Parathyroid adenoma (tissue), 2 donors: ENCODE results near the gene RAPGEF2.
"Not testable (repeated sequence)": the region's sequence is repeated elsewhere in the genome, so short reads cannot be mapped to it uniquely, and the experiment has no call there.

Experiments used
- H2AFZ ChIP-seq: fragments of 300-600 bp; sonication (generic); one replicate; pipeline ENCODE4 v1.7.0; 2017; ENCODE audit warnings: antibody characterized with exemption, mild to moderate bottlenecking
- H3K27ac ChIP-seq: fragments of 300-600 bp; sonication (generic); one replicate; pipeline ENCODE4 v1.7.0; 2017
- H3K27me3 ChIP-seq: fragments of 300-600 bp; sonication (generic); one replicate; pipeline ENCODE4 v1.7.0; 2017; ENCODE audit warnings: low read length; ENCODE audit not compliant: control insufficient read depth, insufficient read depth
- H3K36me3 ChIP-seq: fragments of 300-600 bp; sonication (generic); one replicate; pipeline ENCODE4 v1.7.0; 2017; ENCODE audit warnings: low read length; ENCODE audit not compliant: control insufficient read depth, insufficient read depth
- H3K4me1 ChIP-seq: fragments of 300-600 bp; sonication (generic); one replicate; pipeline ENCODE4 v1.7.0; 2017; ENCODE audit warnings: control low read depth
- H3K4me2 ChIP-seq: fragments of 300-600 bp; sonication (generic); one replicate; pipeline ENCODE4 v1.7.0; 2017; ENCODE audit warnings: low read length
- H3K4me3 ChIP-seq: fragments of 300-600 bp; sonication (generic); one replicate; pipeline ENCODE4 v1.7.0; 2017; ENCODE audit warnings: low read depth, low read length
- H3K79me2 ChIP-seq: fragments of 300-600 bp; sonication (generic); one replicate; pipeline ENCODE4 v1.7.0; 2017; ENCODE audit warnings: control low read depth
- H3K9ac ChIP-seq: fragments of 300-600 bp; sonication (generic); one replicate; pipeline ENCODE4 v1.7.0; 2017; ENCODE audit warnings: mild to moderate bottlenecking
- H3K9me3 ChIP-seq: fragments of 300-600 bp; sonication (generic); one replicate; pipeline ENCODE4 v1.7.0; 2017; ENCODE audit warnings: low read length; ENCODE audit not compliant: control insufficient read depth
- TF ChIP-seq, protein P1 (sequence below): fragments of 300-600 bp; sonication (generic); IDR thresholded peaks from one replicate; pipeline ENCODE4 v1.7.0; 2017; ENCODE audit warnings: antibody characterized with exemption, mild to moderate bottlenecking
- donor health status: primary hyperparathyroidism.

RAPGEF2 gene

DNA sequence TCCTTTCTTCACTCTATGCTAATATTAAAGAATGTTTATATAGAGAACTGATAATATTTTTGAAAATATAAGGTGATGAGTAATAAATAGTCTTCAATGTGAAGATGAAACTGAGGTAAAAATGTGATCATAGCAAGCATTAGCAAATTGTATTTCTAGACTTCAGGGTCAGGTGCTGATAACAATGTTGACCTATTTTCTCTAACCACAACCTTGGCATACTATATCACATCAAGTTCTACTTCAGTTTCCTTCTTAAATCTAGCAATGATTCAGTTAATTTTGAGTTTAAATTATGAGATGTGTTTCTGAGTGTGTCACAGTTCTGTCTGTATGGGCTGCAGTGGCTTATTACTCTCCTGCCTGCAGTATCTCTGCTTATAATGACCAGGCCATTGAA, 209.4 kb downstream of the RAPGEF2 start:
- no peak overlapping the region for H3K27ac ChIP-seq
- H3K9me3 ChIP-seq = no peaks in the 10 kb centered on the region
- H3K36me3 ChIP-seq = no peaks in the 10 kb centered on the region
- TF ChIP-seq, protein P1, sequence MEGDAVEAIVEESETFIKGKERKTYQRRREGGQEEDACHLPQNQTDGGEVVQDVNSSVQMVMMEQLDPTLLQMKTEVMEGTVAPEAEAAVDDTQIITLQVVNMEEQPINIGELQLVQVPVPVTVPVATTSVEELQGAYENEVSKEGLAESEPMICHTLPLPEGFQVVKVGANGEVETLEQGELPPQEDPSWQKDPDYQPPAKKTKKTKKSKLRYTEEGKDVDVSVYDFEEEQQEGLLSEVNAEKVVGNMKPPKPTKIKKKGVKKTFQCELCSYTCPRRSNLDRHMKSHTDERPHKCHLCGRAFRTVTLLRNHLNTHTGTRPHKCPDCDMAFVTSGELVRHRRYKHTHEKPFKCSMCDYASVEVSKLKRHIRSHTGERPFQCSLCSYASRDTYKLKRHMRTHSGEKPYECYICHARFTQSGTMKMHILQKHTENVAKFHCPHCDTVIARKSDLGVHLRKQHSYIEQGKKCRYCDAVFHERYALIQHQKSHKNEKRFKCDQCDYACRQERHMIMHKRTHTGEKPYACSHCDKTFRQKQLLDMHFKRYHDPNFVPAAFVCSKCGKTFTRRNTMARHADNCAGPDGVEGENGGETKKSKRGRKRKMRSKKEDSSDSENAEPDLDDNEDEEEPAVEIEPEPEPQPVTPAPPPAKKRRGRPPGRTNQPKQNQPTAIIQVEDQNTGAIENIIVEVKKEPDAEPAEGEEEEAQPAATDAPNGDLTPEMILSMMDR = no peak
- H3K4me3 ChIP-seq = no peak overlapping the region
- no peaks in the 10 kb centered on the region for H3K79me2 ChIP-seq
- H3K27me3 ChIP-seq = no peaks in the 10 kb centered on the region
- H3K4me2 ChIP-seq = no peak overlapping the region
- no peak overlapping the region for H2AFZ ChIP-seq
- no peak overlapping the region for H3K9ac ChIP-seq
- no peaks in the 10 kb centered on the region for H3K4me1 ChIP-seq

DNA sequence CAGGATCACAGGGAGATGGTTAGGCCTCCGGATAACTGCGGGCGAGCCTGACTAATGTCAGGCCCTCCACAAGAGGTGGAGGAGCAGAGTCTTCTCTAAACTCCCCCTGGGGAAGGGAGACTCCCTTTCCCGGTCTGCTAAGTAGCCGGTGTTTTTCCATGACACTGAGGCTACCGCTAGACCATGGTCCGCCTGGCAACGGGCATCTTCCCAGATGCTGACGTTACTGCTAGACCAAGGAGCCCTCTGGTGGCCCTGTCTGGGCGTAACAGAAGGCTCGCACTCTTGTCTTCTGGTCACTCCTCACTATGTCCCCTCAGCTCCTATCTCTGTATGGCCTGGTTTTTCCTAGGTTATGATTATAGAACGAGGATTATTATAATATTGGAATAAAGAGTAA, 213.0 kb downstream of the RAPGEF2 start:
- not testable (repeated sequence) for H3K27me3 ChIP-seq, H3K9ac ChIP-seq, H3K79me2 ChIP-seq, H3K4me1 ChIP-seq, H3K27ac ChIP-seq, H3K9me3 ChIP-seq, H3K4me2 ChIP-seq, H3K36me3 ChIP-seq, H2AFZ ChIP-seq, H3K4me3 ChIP-seq

DNA sequence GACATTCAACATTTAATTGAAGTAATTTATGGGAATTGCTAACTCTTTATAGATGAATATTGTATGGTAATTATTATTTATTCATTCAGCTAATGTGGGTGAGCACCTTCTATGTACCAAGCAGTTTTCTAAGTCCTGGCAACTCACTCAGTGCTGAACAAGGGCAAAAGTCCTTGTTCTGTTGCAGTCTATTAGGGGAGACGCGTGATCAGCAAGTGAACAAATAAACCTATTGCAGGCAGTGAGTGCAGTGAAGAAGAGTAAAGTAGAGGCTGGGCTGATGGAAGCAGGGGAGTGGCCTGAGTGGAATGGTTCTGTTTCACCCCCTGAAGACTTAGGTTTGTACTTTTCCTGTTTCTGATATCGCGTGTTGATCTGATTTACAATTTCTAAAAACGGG, 214.3 kb downstream of the RAPGEF2 start:
- Histone ChIP-seq H3K4me1 (no peaks in the 10 kb centered on the region), H3K36me3 (no peaks in the 10 kb centered on the region), H3K27ac (no peak overlapping the region), H3K79me2 (no peaks in the 10 kb centered on the region), H3K9ac (no peak overlapping the region), H3K4me2 (no peak overlapping the region), H3K9me3 (no peaks in the 10 kb centered on the region), H3K4me3 (no peak overlapping the region), H3K27me3 (no peaks in the 10 kb centered on the region), H2AFZ (no peak overlapping the region)
- TF ChIP-seq, protein P1 = no peak

DNA sequence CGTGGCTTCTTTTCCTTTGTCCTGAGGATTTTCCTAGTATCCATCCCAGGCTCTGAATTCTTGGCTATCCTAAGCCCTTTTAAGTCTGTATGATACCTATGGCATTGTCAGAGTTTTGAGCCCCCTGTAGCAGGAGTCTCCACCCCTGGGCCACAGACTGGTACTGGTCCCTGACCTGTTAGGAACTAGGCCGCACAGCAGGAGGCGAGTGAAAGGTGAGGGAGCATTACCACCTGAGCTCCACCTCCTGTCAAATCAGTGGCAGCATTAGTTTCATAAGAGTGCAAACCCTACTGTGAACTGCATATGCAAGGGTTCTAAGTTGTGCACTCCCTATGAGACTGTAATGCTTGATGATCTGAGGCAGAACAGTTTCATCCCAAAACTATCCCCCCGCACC, 216.1 kb downstream of the RAPGEF2 start:
- Histone ChIP-seq H3K36me3 (no peaks in the 10 kb centered on the region), H3K79me2 (no peaks in the 10 kb centered on the region), H2AFZ (no peak overlapping the region), H3K27ac (no peak overlapping the region), H3K9me3 (no peaks in the 10 kb centered on the region), H3K9ac (no peak overlapping the region), H3K4me3 (no peak overlapping the region), H3K27me3 (no peaks in the 10 kb centered on the region), H3K4me1 (no peaks in the 10 kb centered on the region), H3K4me2 (no peak overlapping the region)
- TF ChIP-seq, protein P1 = no peak

DNA sequence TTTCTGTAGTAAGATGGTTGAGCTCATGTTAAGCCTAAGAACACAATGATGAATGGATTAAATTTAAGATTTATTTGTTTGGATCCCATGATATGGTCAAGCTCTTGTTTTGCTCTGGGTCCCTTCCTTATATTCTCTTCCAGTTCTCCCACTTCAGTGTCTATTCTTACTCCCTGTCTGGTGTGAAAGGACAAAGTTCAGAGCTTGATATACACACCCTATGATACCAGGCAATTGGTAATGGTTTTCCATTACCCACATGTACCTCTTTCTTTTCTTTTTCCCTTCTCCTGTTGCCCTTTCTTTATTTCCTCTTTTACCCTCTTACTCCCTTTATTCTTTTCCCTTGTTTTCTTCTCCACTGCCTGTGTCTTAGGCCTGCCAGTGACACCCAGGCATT, 223.6 kb downstream of the RAPGEF2 start:
- no peaks in the 10 kb centered on the region for H3K4me1 ChIP-seq
- H3K9ac ChIP-seq = no peak overlapping the region
- TF ChIP-seq, protein P1 = no peak
- no peak overlapping the region for H2AFZ ChIP-seq
- H3K4me2 ChIP-seq = no peak overlapping the region
- H3K79me2 ChIP-seq = no peaks in the 10 kb centered on the region
- H3K4me3 ChIP-seq = no peak overlapping the region
- no peak overlapping the region for H3K27ac ChIP-seq
- H3K9me3 ChIP-seq = no peaks in the 10 kb centered on the region
- H3K36me3 ChIP-seq = no peaks in the 10 kb centered on the region
- H3K27me3 ChIP-seq = no peaks in the 10 kb centered on the region
